Bronchial epithelial cell (primary cell): ENCODE data around the gene CCDC60. TPM values are rescaled to one million over a fixed set of nuclear protein-coding genes. Genes with fewer than 3 reads are reported as not detected.

ENCODE experiments used
- DNase-seq: peaks from one replicate; pipeline ENCODE4 v3.0.0-alpha.2; 2010; ENCODE audit warnings: low read depth
- FAIRE-seq: peaks from 2 replicates; lab custom pipeline; 2011; peaks lifted over from hg19 to GRCh38; lab: Jason Lieb, UNC
- H3K27me3 ChIP-seq: 2 replicates; pipeline ENCODE4 v1.5.1; 2011; ENCODE audit warnings: low read length; ENCODE audit not compliant: control insufficient read depth, insufficient read depth
- H3K36me3 ChIP-seq: 2 replicates; pipeline ENCODE4 v1.5.1; 2011; ENCODE audit warnings: low read length; ENCODE audit not compliant: control insufficient read depth, insufficient read depth
- H3K4me3 ChIP-seq: 2 replicates; pipeline ENCODE4 v1.5.1; 2011; ENCODE audit warnings: mild to moderate bottlenecking, low read depth, low read length, control low read depth
- total RNA-seq: library from RNA; depleted of rRNA; stranded (reverse); fragments of >200 nt; gene quantifications from 2 replicates; pipeline ENCODE4 v1.2.1, GENCODE V29; 2014
- TF ChIP-seq, protein P1 (sequence below): IDR thresholded peaks from 2 replicates; pipeline ENCODE4 v1.5.1; 2011; ENCODE audit warnings: mild to moderate bottlenecking, moderate library complexity, low read length, control low read depth, inconsistent platforms; ENCODE audit not compliant: insufficient read depth, severe bottlenecking

The CCDC60 gene
- total RNA-seq, 1 donor from 2014 or later = 0.26 TPM

GRCh38 chr12:119448611-119449131 is 114.1 kb downstream of the CCDC60 start:
- Histone ChIP-seq H3K4me3 (no peak overlapping the region), H3K36me3 (no peaks in the 10 kb centered on the region), H3K27me3 (no peaks in the 10 kb centered on the region)
- DNase-seq (peak; percentile 34), FAIRE-seq (no peak)
- TF ChIP-seq, protein P1, sequence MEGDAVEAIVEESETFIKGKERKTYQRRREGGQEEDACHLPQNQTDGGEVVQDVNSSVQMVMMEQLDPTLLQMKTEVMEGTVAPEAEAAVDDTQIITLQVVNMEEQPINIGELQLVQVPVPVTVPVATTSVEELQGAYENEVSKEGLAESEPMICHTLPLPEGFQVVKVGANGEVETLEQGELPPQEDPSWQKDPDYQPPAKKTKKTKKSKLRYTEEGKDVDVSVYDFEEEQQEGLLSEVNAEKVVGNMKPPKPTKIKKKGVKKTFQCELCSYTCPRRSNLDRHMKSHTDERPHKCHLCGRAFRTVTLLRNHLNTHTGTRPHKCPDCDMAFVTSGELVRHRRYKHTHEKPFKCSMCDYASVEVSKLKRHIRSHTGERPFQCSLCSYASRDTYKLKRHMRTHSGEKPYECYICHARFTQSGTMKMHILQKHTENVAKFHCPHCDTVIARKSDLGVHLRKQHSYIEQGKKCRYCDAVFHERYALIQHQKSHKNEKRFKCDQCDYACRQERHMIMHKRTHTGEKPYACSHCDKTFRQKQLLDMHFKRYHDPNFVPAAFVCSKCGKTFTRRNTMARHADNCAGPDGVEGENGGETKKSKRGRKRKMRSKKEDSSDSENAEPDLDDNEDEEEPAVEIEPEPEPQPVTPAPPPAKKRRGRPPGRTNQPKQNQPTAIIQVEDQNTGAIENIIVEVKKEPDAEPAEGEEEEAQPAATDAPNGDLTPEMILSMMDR = no peak

DNA sequence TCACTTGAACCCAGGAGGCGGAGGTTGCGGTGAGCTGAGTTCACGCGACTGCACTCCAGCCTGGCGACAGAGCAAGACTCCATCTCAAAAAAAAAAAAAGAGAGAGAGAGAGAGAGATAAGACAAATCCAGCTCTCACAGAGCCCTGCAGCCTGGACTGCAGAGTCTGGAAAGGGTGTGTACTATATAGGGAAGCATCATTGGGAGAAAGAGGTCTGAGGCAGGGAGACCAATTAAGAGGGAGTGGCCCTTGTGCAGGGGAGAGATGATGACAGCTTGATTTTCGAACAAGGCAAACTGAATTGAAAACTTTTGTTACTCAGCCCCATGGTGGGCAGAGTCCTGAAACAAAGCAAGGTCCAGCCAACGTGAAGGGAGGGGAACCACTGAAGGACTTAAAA is 116.2 kb downstream of the CCDC60 start:
- no peak for FAIRE-seq
- no peak for DNase-seq
- TF ChIP-seq, protein P1 = no peak
- no peaks in the 10 kb centered on the region for H3K36me3 ChIP-seq
- H3K27me3 ChIP-seq = no peaks in the 10 kb centered on the region
- H3K4me3 ChIP-seq = no peak overlapping the region

DNA sequence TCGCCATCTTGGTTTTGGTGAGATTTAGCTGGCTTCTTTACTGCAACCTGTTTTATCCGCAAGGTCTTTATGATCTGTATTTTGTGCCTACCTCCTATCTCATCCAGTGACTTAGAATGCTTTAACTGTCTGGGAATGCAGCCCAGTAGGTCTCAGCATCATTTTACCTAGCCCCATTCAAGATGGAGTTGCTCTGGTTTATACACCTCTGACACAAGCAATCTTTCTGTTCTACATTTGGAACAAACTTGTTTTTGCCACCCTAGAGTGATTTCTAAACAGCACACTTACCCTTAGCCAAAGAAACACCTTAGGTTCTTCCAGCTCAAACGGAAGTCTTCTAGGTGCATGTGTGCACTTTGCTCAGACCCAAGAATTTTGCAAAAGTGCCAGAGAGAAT is 122.3 kb downstream of the CCDC60 start:
- Histone ChIP-seq H3K4me3 (no peak overlapping the region), H3K36me3 (no peaks in the 10 kb centered on the region), H3K27me3 (no peaks in the 10 kb centered on the region)
- DNase-seq (no peak), FAIRE-seq (no peak)
- TF ChIP-seq, protein P1 = no peak

GRCh38 chr12:119457271-119457670 is 122.7 kb downstream of the CCDC60 start:
- DNase-seq = no peak
- FAIRE-seq = no peak
- H3K27me3 ChIP-seq = no peaks in the 10 kb centered on the region
- no peaks in the 10 kb centered on the region for H3K36me3 ChIP-seq
- no peak overlapping the region for H3K4me3 ChIP-seq
- TF ChIP-seq, protein P1 = no peak

DNA sequence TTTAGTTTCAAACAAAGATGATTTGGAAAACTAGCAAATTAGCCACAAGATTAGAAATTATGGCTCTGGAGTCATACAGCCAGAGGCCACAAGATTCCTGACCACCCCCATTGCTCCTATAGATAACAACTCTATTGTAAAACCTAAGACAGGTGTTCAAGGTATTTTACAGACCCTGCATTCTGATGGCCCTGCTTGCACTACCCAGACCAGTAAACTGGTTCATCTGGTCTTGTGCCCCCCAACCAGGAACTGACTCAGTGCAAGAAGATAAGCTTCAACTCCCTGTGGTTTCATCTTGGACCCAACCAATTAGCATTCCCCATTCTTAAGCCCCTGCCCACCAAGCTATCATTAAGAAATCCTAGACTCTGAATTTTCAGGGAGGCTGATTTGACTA is 125.0 kb downstream of the CCDC60 start:
- DNase-seq = no peak
- TF ChIP-seq, protein P1 = no peak
- no peak for FAIRE-seq
- Histone ChIP-seq H3K4me3 (no peak overlapping the region), H3K36me3 (no peaks in the 10 kb centered on the region), H3K27me3 (no peaks in the 10 kb centered on the region)

DNA sequence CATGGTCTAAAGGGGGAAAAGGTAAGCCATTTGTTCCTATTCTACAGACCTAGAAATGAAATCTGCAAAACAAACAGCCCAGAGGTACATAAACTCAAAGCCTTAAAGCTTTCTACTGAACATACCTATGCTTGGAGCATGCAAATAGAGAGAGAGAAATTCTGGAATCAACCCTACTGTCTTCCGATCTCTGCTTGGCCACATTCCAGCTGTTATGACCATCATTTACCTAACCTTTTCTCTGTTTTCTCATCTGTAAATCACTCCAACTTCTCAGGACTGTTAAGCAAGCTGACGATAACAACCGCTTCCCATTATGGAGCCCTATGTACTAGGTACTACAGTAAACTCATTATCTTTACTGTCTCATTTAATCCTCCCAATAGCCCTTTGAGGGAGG is 126.3 kb downstream of the CCDC60 start:
- no peaks in the 10 kb centered on the region for H3K36me3 ChIP-seq
- TF ChIP-seq, protein P1 = no peak
- DNase-seq (no peak), FAIRE-seq (no peak)
- no peak overlapping the region for H3K4me3 ChIP-seq
- no peaks in the 10 kb centered on the region for H3K27me3 ChIP-seq
